Thoracic aorta (tissue), 2 donors: ENCODE results near the gene TSPAN31. TPM values are rescaled to one million over a fixed set of nuclear protein-coding genes. Genes with fewer than 3 reads are reported as not detected.

ENCODE experiments used
- ATAC-seq: fragments of 150-250 bp; one replicate; pipeline ENCODE4 v1.8.0; 2017; ENCODE audit warnings: low read depth; ENCODE audit not compliant: insufficient number of reproducible peaks, low FRiP score
- DNase-seq: peaks from one replicate; pipeline ENCODE4 v3.0.0-alpha.2; 2020; ENCODE audit warnings: low spot score
- H3K27ac ChIP-seq, 2 donors: fragments of 200-600 bp; sonication (generic); 1 replicate in 1 of 2; 2 replicates in 1 of 2; pipeline ENCODE4 v1.5.1; 2016; ENCODE audit warnings: mild to moderate bottlenecking in 2 of 2, moderate library complexity in 2 of 2
- H3K27me3 ChIP-seq: fragments of 200-600 bp; sonication (generic); replicated peaks from 2 replicates; pipeline ENCODE4 v1.6.0; 2016; ENCODE audit warnings: mild to moderate bottlenecking; ENCODE audit not compliant: insufficient read depth
- H3K36me3 ChIP-seq: fragments of 200-600 bp; sonication (generic); one replicate; pipeline ENCODE4 v1.5.1; 2016
- H3K4me1 ChIP-seq, 2 donors: fragments of 200-600 bp; sonication (generic); 1 replicate in 1 of 2; 2 replicates in 1 of 2; pipeline versions ENCODE4 v1.5.1 to v1.6.0; 2016; ENCODE audit warnings: low read depth in 2 of 2, mild to moderate bottlenecking in 1 of 2; ENCODE audit not compliant: control insufficient read depth in 1 of 2
- H3K4me3 ChIP-seq: fragments of 200-600 bp; sonication (generic); 2 replicates; pipeline ENCODE4 v1.5.1; 2016; ENCODE audit warnings: mild to moderate bottlenecking
- H3K9me3 ChIP-seq: fragments of 200-600 bp; sonication (generic); 2 replicates; pipeline ENCODE4 v1.5.1; 2016
- total RNA-seq, 2 donors: library from RNA; depleted of rRNA; stranded (reverse); fragments of >200 nt; gene quantifications; one replicate each; pipeline versions ENCODE4 v1.1.0 to v1.2.3, GENCODE V29; 2016
- TF ChIP-seq, protein P1 (sequence below): fragments of 200-600 bp; sonication (generic); IDR thresholded peaks from one replicate; pipeline ENCODE4 v1.5.1; 2019; ENCODE audit warnings: antibody characterized with exemption

TSPAN31 gene
- total RNA-seq, 2 donors from 2014 or later: 58.8 to 115 TPM

DNA sequence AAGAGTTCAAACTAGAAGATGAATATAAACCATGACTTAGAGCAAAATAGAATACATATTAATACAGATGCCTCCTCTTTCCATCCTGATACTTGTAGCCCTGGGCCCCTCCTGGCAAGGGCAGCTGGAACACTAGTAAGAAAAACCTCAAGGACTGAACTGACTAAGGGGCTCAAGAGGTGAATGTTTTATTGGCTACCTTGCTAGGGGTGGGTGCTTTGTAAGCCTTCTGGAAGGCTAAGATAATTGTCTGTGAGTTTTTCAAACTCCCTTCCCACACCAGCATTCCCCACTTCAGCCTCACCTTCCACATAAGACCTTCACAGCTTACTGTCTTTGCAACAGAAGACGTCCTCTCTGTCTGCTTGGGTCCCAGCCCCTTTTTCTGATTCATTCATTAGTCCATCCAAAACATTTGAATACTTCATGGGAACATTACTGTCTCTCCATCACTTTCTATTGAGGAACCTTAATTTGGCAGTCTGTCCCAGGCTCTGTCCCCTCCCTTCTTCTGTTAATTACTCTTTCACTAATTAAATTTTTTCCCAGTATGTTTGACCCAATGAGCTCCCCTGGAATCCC is 9.0 kb downstream of the TSPAN31 start:
- DNase-seq (no peak), ATAC-seq (no peak)
- Histone ChIP-seq H3K36me3 (peaks cover 16% of the 10 kb centered on the region), H3K4me3 (peak overlapping the region; percentile 81), H3K4me1 (peaks cover 25 to 33% of the 10 kb centered on the region in 2 donors), H3K27me3 (no peaks in the 10 kb centered on the region), H3K9me3 (no peaks in the 10 kb centered on the region), H3K27ac (no peak overlapping the region)
- TF ChIP-seq, protein P1, sequence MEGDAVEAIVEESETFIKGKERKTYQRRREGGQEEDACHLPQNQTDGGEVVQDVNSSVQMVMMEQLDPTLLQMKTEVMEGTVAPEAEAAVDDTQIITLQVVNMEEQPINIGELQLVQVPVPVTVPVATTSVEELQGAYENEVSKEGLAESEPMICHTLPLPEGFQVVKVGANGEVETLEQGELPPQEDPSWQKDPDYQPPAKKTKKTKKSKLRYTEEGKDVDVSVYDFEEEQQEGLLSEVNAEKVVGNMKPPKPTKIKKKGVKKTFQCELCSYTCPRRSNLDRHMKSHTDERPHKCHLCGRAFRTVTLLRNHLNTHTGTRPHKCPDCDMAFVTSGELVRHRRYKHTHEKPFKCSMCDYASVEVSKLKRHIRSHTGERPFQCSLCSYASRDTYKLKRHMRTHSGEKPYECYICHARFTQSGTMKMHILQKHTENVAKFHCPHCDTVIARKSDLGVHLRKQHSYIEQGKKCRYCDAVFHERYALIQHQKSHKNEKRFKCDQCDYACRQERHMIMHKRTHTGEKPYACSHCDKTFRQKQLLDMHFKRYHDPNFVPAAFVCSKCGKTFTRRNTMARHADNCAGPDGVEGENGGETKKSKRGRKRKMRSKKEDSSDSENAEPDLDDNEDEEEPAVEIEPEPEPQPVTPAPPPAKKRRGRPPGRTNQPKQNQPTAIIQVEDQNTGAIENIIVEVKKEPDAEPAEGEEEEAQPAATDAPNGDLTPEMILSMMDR: no peak

DNA sequence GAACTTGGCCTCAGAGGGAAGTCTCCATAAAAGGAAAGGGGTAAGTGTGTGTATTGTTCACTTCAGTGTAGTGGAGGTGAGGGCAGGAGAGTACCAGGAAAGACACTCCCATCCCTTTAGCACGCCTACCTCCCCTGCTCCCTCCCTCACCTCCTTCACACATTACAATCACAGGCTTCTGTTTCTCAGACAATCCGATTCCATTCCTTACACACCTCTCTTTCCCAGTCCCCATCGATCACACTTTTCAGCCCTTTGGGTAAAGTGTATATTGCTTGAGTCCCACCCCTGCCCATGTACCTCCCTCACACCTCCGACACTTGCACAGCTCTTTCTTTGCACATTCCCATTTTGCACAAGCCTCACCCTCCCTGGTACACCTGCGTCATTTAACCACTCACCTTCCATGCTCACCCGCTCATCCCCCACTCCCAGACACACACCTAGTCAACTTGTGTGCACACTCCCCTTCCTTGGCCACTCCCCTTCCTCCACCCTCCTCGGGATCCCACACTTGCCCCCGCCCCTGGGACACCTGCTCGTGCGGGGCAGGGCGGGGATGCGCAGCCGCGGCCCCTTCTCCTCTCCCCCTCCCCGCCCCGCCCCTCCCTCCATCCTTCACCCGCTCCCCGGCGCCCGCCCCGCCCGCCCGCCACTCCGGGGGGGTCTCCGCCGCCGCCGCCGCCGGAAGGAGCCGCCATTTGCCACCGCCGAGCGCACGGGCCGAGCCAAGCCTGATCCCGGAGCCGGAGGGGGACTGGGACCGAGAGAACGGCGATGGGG is 9.8 kb downstream of the TSPAN31 start, which contains the start of gene MARCHF9:
Gene MARCHF9, plus strand, starts transcription at position 693 of the 783 bp plus-strand sequence. CDS start 426 bp downstream, outside the sequence.
- DNase-seq (no peak), ATAC-seq (no peak)
- H3K36me3 ChIP-seq: peaks cover 14% of the 10 kb centered on the region
- TF ChIP-seq, protein P1: no peak
- H3K27me3 ChIP-seq: no peaks in the 10 kb centered on the region
- H3K9me3 ChIP-seq: no peaks in the 10 kb centered on the region
- H3K4me1 ChIP-seq: peaks cover 25 to 33% of the 10 kb centered on the region in 2 donors
- H3K27ac ChIP-seq: no peak within 1 kb of the TSS
- peak within 1 kb of the TSS; percentile 81 for H3K4me3 ChIP-seq

DNA sequence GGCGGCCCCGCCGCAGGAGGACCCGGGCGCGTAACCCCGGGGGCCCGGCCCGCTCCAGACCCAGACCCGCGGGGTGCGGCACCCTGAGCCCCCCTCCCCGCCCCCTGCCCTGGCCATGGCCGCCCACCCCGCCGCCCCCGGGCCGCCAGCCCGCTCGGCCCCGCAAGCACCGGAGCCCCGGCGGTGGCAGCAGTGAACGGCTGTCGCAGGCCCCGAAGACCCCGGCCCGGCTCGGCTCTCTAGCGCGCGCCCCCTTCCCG is 10.3 kb downstream of the TSPAN31 start:
- no peak overlapping the region for H3K27ac ChIP-seq
- no peak for ATAC-seq
- no peaks in the 10 kb centered on the region for H3K27me3 ChIP-seq
- H3K9me3 ChIP-seq: no peaks in the 10 kb centered on the region
- H3K4me1 ChIP-seq: peaks cover 25 to 33% of the 10 kb centered on the region in 2 donors
- H3K36me3 ChIP-seq: peaks cover 14% of the 10 kb centered on the region
- TF ChIP-seq, protein P1: no peak
- peak overlapping the region; percentile 81 for H3K4me3 ChIP-seq
- DNase-seq: no peak

DNA sequence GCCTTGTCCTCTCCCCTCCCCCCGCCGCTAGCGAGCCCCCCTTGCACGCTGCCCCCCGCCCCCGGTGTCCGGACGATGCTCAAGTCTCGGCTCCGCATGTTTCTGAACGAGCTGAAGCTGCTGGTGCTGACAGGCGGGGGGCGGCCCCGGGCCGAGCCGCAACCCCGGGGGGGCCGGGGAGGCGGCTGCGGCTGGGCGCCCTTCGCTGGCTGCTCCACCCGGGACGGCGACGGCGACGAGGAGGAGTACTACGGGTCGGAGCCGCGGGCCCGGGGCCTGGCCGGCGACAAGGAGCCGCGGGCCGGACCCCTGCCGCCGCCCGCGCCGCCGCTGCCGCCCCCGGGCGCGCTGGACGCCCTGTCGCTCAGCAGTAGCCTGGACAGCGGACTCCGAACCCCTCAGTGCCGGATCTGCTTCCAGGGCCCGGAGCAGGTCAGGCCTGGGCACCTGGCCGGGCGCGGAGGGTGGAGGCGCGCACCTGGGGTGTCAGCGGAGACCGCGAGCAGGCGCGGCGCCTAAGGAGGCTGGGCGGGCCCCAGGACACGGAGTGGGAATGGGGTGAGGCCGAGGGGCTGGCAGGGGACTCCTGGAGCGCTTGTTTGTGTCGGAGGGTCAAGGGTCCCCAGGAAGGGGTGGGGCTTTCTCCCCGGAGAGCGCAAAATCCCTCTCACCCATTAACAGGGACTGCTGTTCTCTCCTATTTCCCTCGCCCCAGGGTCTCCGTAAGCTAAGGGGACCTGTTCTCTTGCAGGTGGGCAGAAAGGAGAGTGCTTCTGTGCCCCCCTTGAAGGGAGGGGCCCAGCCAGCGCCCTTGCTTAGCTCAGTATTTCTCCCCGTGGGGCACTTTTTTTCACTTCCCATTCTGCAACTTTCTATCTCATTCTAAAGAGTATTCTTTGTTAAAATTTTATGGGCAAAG is 10.9 kb downstream of the TSPAN31 start:
- DNase-seq (no peak), ATAC-seq (no peak)
- Histone ChIP-seq H3K9me3 (no peaks in the 10 kb centered on the region), H3K27ac (no peak overlapping the region), H3K4me3 (peak overlapping the region; percentile 81), H3K36me3 (peaks cover 14% of the 10 kb centered on the region), H3K4me1 (peaks cover 25 to 32% of the 10 kb centered on the region in 2 donors), H3K27me3 (no peaks in the 10 kb centered on the region)
- TF ChIP-seq, protein P1: no peak
